Measurements from ENCODE around the gene LPIN1. TPM values are rescaled to one million over a fixed set of nuclear protein-coding genes. Genes with fewer than 3 reads are reported as not detected.

The LPIN1 gene
- total RNA-seq, 2 experiments from 2014 or later = 115 to 128 TPM

DNA sequence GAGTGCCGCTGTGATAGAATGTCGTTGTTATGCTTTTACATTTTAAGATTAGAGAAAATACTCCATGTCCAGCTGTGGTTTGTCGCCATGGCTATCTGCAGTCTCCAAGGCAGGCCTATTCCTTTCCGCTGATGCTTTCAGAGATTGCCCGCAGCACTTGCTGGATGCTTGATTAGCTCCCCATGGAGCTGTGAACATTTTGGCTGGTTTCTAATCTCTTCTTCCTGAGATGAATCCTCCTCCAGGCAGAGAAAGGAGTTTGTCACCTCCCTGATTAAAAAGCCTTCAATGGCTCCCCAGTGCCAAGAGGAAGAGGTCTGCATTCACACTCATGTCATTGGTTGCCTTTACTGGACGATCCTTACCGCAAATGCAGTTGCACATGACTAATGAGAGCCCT, 32.6 kb upstream of the LPIN1 start:
- H3K36me3 ChIP-seq (ENCODE audit: insufficient read depth, low read length) = no peaks in the 10 kb centered on the region
- Mint-ChIP-seq H3K27me3 (peaks cover 19% of the 10 kb centered on the region), H3K4me1 (ENCODE audit: low read depth) (no peaks in the 10 kb centered on the region), H3K36me3 (ENCODE audit: low read depth) (no peaks in the 10 kb centered on the region), H3K27ac (no peak overlapping the region), H3K9me3 (no peaks in the 10 kb centered on the region), H3K4me3 (no peak overlapping the region)
- no peak overlapping the region for H3K4me3 ChIP-seq (ENCODE audit: low read length)
- no peak for ATAC-seq (ENCODE audit: poor library complexity)
- intact Hi-C loops (cut with DNase I, micrococcal nuclease) = no loop called here
- TF ChIP-seq, protein P1, sequence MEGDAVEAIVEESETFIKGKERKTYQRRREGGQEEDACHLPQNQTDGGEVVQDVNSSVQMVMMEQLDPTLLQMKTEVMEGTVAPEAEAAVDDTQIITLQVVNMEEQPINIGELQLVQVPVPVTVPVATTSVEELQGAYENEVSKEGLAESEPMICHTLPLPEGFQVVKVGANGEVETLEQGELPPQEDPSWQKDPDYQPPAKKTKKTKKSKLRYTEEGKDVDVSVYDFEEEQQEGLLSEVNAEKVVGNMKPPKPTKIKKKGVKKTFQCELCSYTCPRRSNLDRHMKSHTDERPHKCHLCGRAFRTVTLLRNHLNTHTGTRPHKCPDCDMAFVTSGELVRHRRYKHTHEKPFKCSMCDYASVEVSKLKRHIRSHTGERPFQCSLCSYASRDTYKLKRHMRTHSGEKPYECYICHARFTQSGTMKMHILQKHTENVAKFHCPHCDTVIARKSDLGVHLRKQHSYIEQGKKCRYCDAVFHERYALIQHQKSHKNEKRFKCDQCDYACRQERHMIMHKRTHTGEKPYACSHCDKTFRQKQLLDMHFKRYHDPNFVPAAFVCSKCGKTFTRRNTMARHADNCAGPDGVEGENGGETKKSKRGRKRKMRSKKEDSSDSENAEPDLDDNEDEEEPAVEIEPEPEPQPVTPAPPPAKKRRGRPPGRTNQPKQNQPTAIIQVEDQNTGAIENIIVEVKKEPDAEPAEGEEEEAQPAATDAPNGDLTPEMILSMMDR (IDR thresholded peaks at IDR 0.05) = no peak
- no peak overlapping the region for H3K27ac ChIP-seq (ENCODE audit: low read depth in 1 of 2, low read length in 2 of 2)
- H3K27me3 ChIP-seq (ENCODE audit: control insufficient read depth in 1 of 2, insufficient read depth in 2 of 2, low read length in 2 of 2) = peaks cover 0 to 13% of the 10 kb centered on the region in 2 experiments
- no peaks in the 10 kb centered on the region for H3K9me3 ChIP-seq (ENCODE audit: control insufficient read depth in 1 of 2, insufficient read depth in 1 of 2, low read length in 2 of 2)
- H3K4me1 ChIP-seq (ENCODE audit: insufficient read depth, low read length) = no peaks in the 10 kb centered on the region
- DNase-seq = no peak
- POLR2A ChIA-PET = no interaction called here
- CTCF ChIA-PET = no interaction called here

- no peaks in the 10 kb centered on the region for H3K9me3 ChIP-seq (ENCODE audit: control insufficient read depth in 1 of 2, insufficient read depth in 1 of 2, low read length in 2 of 2)
- no peak overlapping the region for H3K27ac ChIP-seq (ENCODE audit: low read depth in 1 of 2, low read length in 2 of 2)
- H3K36me3 ChIP-seq (ENCODE audit: insufficient read depth, low read length) = no peaks in the 10 kb centered on the region
- Mint-ChIP-seq H3K4me1 (ENCODE audit: low read depth) (peaks cover 9% of the 10 kb centered on the region), H3K27ac (no peak overlapping the region), H3K36me3 (ENCODE audit: low read depth) (no peaks in the 10 kb centered on the region), H3K4me3 (no peak overlapping the region), H3K9me3 (no peaks in the 10 kb centered on the region), H3K27me3 (peaks cover 38% of the 10 kb centered on the region)
- ChIA-PET POLR2A (no interaction called here), CTCF (no interaction called here)
- H3K4me3 ChIP-seq (ENCODE audit: low read length) = no peak overlapping the region
- ATAC-seq (ENCODE audit: poor library complexity) (no peak), DNase-seq (no peak)
- H3K27me3 ChIP-seq (ENCODE audit: control insufficient read depth in 1 of 2, insufficient read depth in 2 of 2, low read length in 2 of 2) = peaks cover 0 to 13% of the 10 kb centered on the region in 2 experiments
- no peaks in the 10 kb centered on the region for H3K4me1 ChIP-seq (ENCODE audit: insufficient read depth, low read length)
- intact Hi-C loops (cut with DNase I, micrococcal nuclease) = no loop called here
- TF ChIP-seq, protein P1 (IDR thresholded peaks at IDR 0.05) = no peak
Measured at GRCh38 chr2:11715987-11716652, 30.3 kb upstream of the LPIN1 start.

DNA sequence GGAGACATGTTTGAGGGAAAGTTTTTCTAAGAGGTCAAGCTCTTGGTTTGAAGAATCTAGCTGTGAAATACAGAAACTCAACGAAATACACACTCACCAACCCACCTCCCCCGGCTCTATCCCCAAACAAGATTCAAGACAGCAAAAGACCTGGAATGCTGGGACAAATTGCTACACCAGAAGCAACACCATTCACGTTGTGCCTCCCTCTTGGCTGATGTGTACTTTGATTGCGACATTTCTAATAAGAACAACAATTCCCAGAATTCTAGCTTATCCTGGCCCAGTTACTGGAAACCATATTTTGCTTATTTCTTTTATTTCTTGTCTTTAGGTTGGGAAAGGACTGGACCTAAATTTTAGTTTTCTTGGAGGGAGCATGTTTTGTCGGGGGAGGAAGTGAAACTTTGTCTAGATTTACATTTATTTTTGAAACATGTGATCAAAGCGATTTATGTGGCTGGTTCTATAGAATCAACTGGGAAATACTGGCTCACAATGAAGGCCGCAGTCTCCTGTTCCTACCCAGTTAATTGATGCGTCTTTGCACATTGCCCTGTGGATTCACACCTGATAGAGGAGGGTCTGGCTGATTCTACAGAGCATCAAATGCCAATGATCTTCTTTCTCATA, 29.6 kb upstream of the LPIN1 start:
- CTCF ChIA-PET = no interaction called here
- no peak overlapping the region for H3K27ac Mint-ChIP-seq
- POLR2A ChIA-PET = no interaction called here

More for the DNA sequence above, 29.6 kb upstream of the LPIN1 start:
- peaks cover 0 to 13% of the 10 kb centered on the region in 2 experiments for H3K27me3 ChIP-seq (ENCODE audit: control insufficient read depth in 1 of 2, insufficient read depth in 2 of 2, low read length in 2 of 2)
- no peak overlapping the region for H3K4me3 ChIP-seq (ENCODE audit: low read length)
- H3K36me3 Mint-ChIP-seq (ENCODE audit: low read depth) = no peaks in the 10 kb centered on the region
- H3K36me3 ChIP-seq (ENCODE audit: insufficient read depth, low read length) = no peaks in the 10 kb centered on the region
- H3K9me3 ChIP-seq (ENCODE audit: control insufficient read depth in 1 of 2, insufficient read depth in 1 of 2, low read length in 2 of 2) = no peaks in the 10 kb centered on the region
- no peak for DNase-seq
- no peak overlapping the region for H3K4me3 Mint-ChIP-seq
- intact Hi-C loops (cut with DNase I, micrococcal nuclease) = no loop called here
- TF ChIP-seq, protein P1 (IDR thresholded peaks at IDR 0.05) = no peak
- no peak overlapping the region for H3K27ac ChIP-seq (ENCODE audit: low read depth in 1 of 2, low read length in 2 of 2)
- ATAC-seq (ENCODE audit: poor library complexity) = no peak
- H3K4me1 Mint-ChIP-seq (ENCODE audit: low read depth) = peaks cover 9% of the 10 kb centered on the region
- H3K27me3 Mint-ChIP-seq = peaks cover 45% of the 10 kb centered on the region
- no peaks in the 10 kb centered on the region for H3K9me3 Mint-ChIP-seq
- no peaks in the 10 kb centered on the region for H3K4me1 ChIP-seq (ENCODE audit: insufficient read depth, low read length)

All from CD4-positive, alpha-beta T cell (primary cell).